ENCODE measurements around the gene SLC4A4. TPM values are rescaled to one million over a fixed set of nuclear protein-coding genes. Genes with fewer than 3 reads are reported as not detected.

The SLC4A4 gene
- total RNA-seq, 2 donors from 2014 or later = 99.0 to 124 TPM

- Histone ChIP-seq H3K27ac (no peak overlapping the region), H3K4me3 (no peak overlapping the region), H3K4me1 (no peaks in the 10 kb centered on the region), H3K9me3 (no peaks in the 10 kb centered on the region), H3K9ac (ENCODE audit: low read depth in 2 of 2, low read length in 2 of 2) (no peak overlapping the region), H3K36me3 (no peaks in the 10 kb centered on the region), H3K27me3 (no peaks in the 10 kb centered on the region)
- intact Hi-C loops (cut with DNase I) = no loop called here
- no peak for TF ChIP-seq CTCF (IDR thresholded peaks at IDR 0.05)
- DNase-seq = no peak
Observed at GRCh38 chr4:71518283-71518989, 179.6 kb downstream of the SLC4A4 start.

GRCh38 chr4:71520308-71520707, 181.5 kb downstream of the SLC4A4 start:
- H3K9me3 ChIP-seq = no peaks in the 10 kb centered on the region
- intact Hi-C loops (cut with DNase I) = no loop called here
- H3K27me3 ChIP-seq = no peaks in the 10 kb centered on the region
- H3K4me3 ChIP-seq = no peak overlapping the region
- no peak for DNase-seq
- TF ChIP-seq CTCF (IDR thresholded peaks at IDR 0.05) = no peak
- H3K9ac ChIP-seq (ENCODE audit: low read depth in 2 of 2, low read length in 2 of 2) = no peak overlapping the region
- no peaks in the 10 kb centered on the region for H3K4me1 ChIP-seq
- H3K36me3 ChIP-seq = no peaks in the 10 kb centered on the region
- no peak overlapping the region for H3K27ac ChIP-seq

- Histone ChIP-seq H3K9me3 (no peaks in the 10 kb centered on the region), H3K36me3 (no peaks in the 10 kb centered on the region), H3K9ac (ENCODE audit: low read depth in 2 of 2, low read length in 2 of 2) (no peak overlapping the region), H3K27ac (no peak overlapping the region), H3K27me3 (no peaks in the 10 kb centered on the region), H3K4me3 (no peak overlapping the region), H3K4me1 (no peaks in the 10 kb centered on the region)
- TF ChIP-seq CTCF (IDR thresholded peaks at IDR 0.05) = no peak
- DNase-seq = no peak
- intact Hi-C loops (cut with DNase I) = no loop called here
Observed at GRCh38 chr4:71520850-71521249, 182.0 kb downstream of the SLC4A4 start.

GRCh38 chr4:71524756-71525155, 185.9 kb downstream of the SLC4A4 start:
- H3K4me1 ChIP-seq = no peaks in the 10 kb centered on the region
- TF ChIP-seq CTCF (IDR thresholded peaks at IDR 0.05) = no peak
- DNase-seq = no peak
- H3K27me3 ChIP-seq = no peaks in the 10 kb centered on the region
- H3K36me3 ChIP-seq = no peaks in the 10 kb centered on the region
- intact Hi-C loops (cut with DNase I) = no loop called here
- no peaks in the 10 kb centered on the region for H3K9me3 ChIP-seq
- H3K9ac ChIP-seq (ENCODE audit: low read depth in 2 of 2, low read length in 2 of 2) = no peak overlapping the region
- no peak overlapping the region for H3K4me3 ChIP-seq
- no peak overlapping the region for H3K27ac ChIP-seq

GRCh38 chr4:71526637-71527406, 188.0 kb downstream of the SLC4A4 start:
- Histone ChIP-seq H3K9me3 (no peaks in the 10 kb centered on the region), H3K27ac (no peak overlapping the region), H3K9ac (ENCODE audit: low read depth in 2 of 2, low read length in 2 of 2) (no peak overlapping the region), H3K27me3 (no peaks in the 10 kb centered on the region), H3K4me3 (no peak overlapping the region), H3K36me3 (no peaks in the 10 kb centered on the region), H3K4me1 (no peaks in the 10 kb centered on the region)
- intact Hi-C loops (cut with DNase I) = no loop called here
- no peak for DNase-seq
- TF ChIP-seq CTCF (IDR thresholded peaks at IDR 0.05) = no peak

Measured in colonic mucosa (tissue), 4 donors.